ENCODE measurements around the gene ZBTB17.

ZBTB17 gene

GRCh38 chr1:15958793-15959192 is 17.1 kb downstream of the ZBTB17 start:
- H3K4me3 ChIP-seq (ENCODE audit: low read length): no peak overlapping the region
- TF ChIP-seq CTCF (conservative IDR thresholded peaks at IDR 0.05; ENCODE audit: low read depth, low read length): peak; percentile 5
- no peak for DNase-seq (ENCODE audit: low read depth)

GRCh38 chr1:15958111-15958510 is 17.8 kb downstream of the ZBTB17 start:
- H3K4me3 ChIP-seq (ENCODE audit: low read length): no peak overlapping the region
- no peak for DNase-seq (ENCODE audit: low read depth)
- TF ChIP-seq CTCF (conservative IDR thresholded peaks at IDR 0.05; ENCODE audit: low read depth, low read length): no peak

- TF ChIP-seq CTCF (conservative IDR thresholded peaks at IDR 0.05; ENCODE audit: low read depth, low read length): peak; percentile 51
- no peak for DNase-seq (ENCODE audit: low read depth)
- no peak overlapping the region for H3K4me3 ChIP-seq (ENCODE audit: low read length)
Measured at GRCh38 chr1:15957221-15958095, 18.4 kb downstream of the ZBTB17 start.

- TF ChIP-seq CTCF (conservative IDR thresholded peaks at IDR 0.05; ENCODE audit: low read depth, low read length): no peak
- no peak for DNase-seq (ENCODE audit: low read depth)
- no peak overlapping the region for H3K4me3 ChIP-seq (ENCODE audit: low read length)
Measured at GRCh38 chr1:15956150-15956549, 19.8 kb downstream of the ZBTB17 start.

GRCh38 chr1:15955552-15955951 is 20.3 kb downstream of the ZBTB17 start:
- TF ChIP-seq CTCF (conservative IDR thresholded peaks at IDR 0.05; ENCODE audit: low read depth, low read length): no peak
- no peak overlapping the region for H3K4me3 ChIP-seq (ENCODE audit: low read length)
- DNase-seq (ENCODE audit: low read depth): no peak

- no peak overlapping the region for H3K4me3 ChIP-seq (ENCODE audit: low read length)
- DNase-seq (ENCODE audit: low read depth): no peak
- no peak for TF ChIP-seq CTCF (conservative IDR thresholded peaks at IDR 0.05; ENCODE audit: low read depth, low read length)
Measured at GRCh38 chr1:15954316-15954715, 21.6 kb downstream of the ZBTB17 start.

- TF ChIP-seq CTCF (conservative IDR thresholded peaks at IDR 0.05; ENCODE audit: low read depth, low read length): no peak
- H3K4me3 ChIP-seq (ENCODE audit: low read length): no peak overlapping the region
- DNase-seq (ENCODE audit: low read depth): no peak
Measured at GRCh38 chr1:15953791-15954241, 22.1 kb downstream of the ZBTB17 start.

Measured in retinal pigment epithelial cell (primary cell).